ENCODE measurements around the gene USO1. TPM values are rescaled to one million over a fixed set of nuclear protein-coding genes. Genes with fewer than 3 reads are reported as not detected.
"Not testable (repeated sequence)": the region's sequence is repeated elsewhere in the genome, so short reads cannot be mapped to it uniquely, and the experiment has no call there.

The USO1 gene
- total RNA-seq, 1 donor from 2014 or later: 72.2 TPM

- no peak for DNase-seq (ENCODE audit: extremely low read depth, low read depth, low spot score)
These were observed 20.8 kb downstream of the USO1 start for GRCh38 chr4:75745161-75745560.

- no peak for DNase-seq (ENCODE audit: extremely low read depth, low read depth, low spot score)
These were observed 21.4 kb downstream of the USO1 start for GRCh38 chr4:75745721-75746199.

GRCh38 chr4:75752637-75753036 is 28.3 kb downstream of the USO1 start:
- no peak for DNase-seq (ENCODE audit: extremely low read depth, low read depth, low spot score)

GRCh38 chr4:75769036-75769435 is 44.7 kb downstream of the USO1 start:
- no peak for DNase-seq (ENCODE audit: extremely low read depth, low read depth, low spot score)

- DNase-seq (ENCODE audit: extremely low read depth, low read depth, low spot score): no peak
These were observed 47.2 kb downstream of the USO1 start for GRCh38 chr4:75771607-75772006.

- no peak for DNase-seq (ENCODE audit: extremely low read depth, low read depth, low spot score)
These were observed 53.2 kb downstream of the USO1 start for GRCh38 chr4:75777589-75777988.

- DNase-seq (ENCODE audit: extremely low read depth, low read depth, low spot score): no peak
These were observed 54.9 kb downstream of the USO1 start for GRCh38 chr4:75779105-75779757.

- DNase-seq (ENCODE audit: extremely low read depth, low read depth, low spot score): no peak
These were observed 56.9 kb downstream of the USO1 start for GRCh38 chr4:75781305-75781704.

- no peak for DNase-seq (ENCODE audit: extremely low read depth, low read depth, low spot score)
These were observed 62.1 kb downstream of the USO1 start for GRCh38 chr4:75786526-75786925.

GRCh38 chr4:75786938-75787337 is 62.6 kb downstream of the USO1 start:
- DNase-seq (ENCODE audit: extremely low read depth, low read depth, low spot score): no peak

- DNase-seq (ENCODE audit: extremely low read depth, low read depth, low spot score): no peak
These were observed 65.6 kb downstream of the USO1 start for GRCh38 chr4:75790024-75790423.

- no peak for DNase-seq (ENCODE audit: extremely low read depth, low read depth, low spot score)
These were observed 76.6 kb downstream of the USO1 start for GRCh38 chr4:75800972-75801371.

- DNase-seq (ENCODE audit: extremely low read depth, low read depth, low spot score): not testable (repeated sequence)
These were observed 81.7 kb downstream of the USO1 start for GRCh38 chr4:75806035-75806434.

GRCh38 chr4:75817901-75818300 is 93.5 kb downstream of the USO1 start:
- no peak for DNase-seq (ENCODE audit: extremely low read depth, low read depth, low spot score)

GRCh38 chr4:75819121-75819520 is 94.7 kb downstream of the USO1 start:
- no peak for DNase-seq (ENCODE audit: extremely low read depth, low read depth, low spot score)

GRCh38 chr4:75820197-75820596 is 95.8 kb downstream of the USO1 start:
- no peak for DNase-seq (ENCODE audit: extremely low read depth, low read depth, low spot score)

- DNase-seq (ENCODE audit: extremely low read depth, low read depth, low spot score): no peak
These were observed 96.3 kb downstream of the USO1 start for GRCh38 chr4:75820676-75821075.

- DNase-seq (ENCODE audit: extremely low read depth, low read depth, low spot score): no peak
These were observed 96.8 kb downstream of the USO1 start for GRCh38 chr4:75821216-75821615.

- DNase-seq (ENCODE audit: extremely low read depth, low read depth, low spot score): no peak
These were observed 97.6 kb downstream of the USO1 start for GRCh38 chr4:75821966-75822365.

- no peak for DNase-seq (ENCODE audit: extremely low read depth, low read depth, low spot score)
These were observed 98.0 kb downstream of the USO1 start for GRCh38 chr4:75822416-75822815.

- DNase-seq (ENCODE audit: extremely low read depth, low read depth, low spot score): no peak
These were observed 99.4 kb downstream of the USO1 start for GRCh38 chr4:75823812-75824211.

GRCh38 chr4:75830906-75831305 is 106.5 kb downstream of the USO1 start:
- DNase-seq (ENCODE audit: extremely low read depth, low read depth, low spot score): no peak

- no peak for DNase-seq (ENCODE audit: extremely low read depth, low read depth, low spot score)
These were observed 107.6 kb downstream of the USO1 start for GRCh38 chr4:75831856-75832405.
